H9 (cell line): Measurements from ENCODE around the gene PXDN. TPM values are rescaled to one million over a fixed set of nuclear protein-coding genes. Genes with fewer than 3 reads are reported as not detected.

Experiments
- DNase-seq: peaks from one replicate; pipeline ENCODE4 v3.0.0-alpha.2; 2017
- H2AFZ ChIP-seq: one replicate; pipeline ENCODE4 v1.6.1; 2013; ENCODE audit warnings: mild to moderate bottlenecking, low read length, control low read depth, moderate library complexity
- H2AK5ac ChIP-seq: 2 replicates; pipeline ENCODE4 v1.6.1; 2013; ENCODE audit warnings: low read length, control low read depth, mixed read lengths; ENCODE audit not compliant: insufficient read length
- H2BK120ac ChIP-seq: one replicate; pipeline ENCODE4 v1.6.1; 2013; ENCODE audit warnings: low read depth, mild to moderate bottlenecking, low read length, control low read depth, inconsistent platforms; ENCODE audit not compliant: poor library complexity, severe bottlenecking
- H2BK12ac ChIP-seq: 2 replicates; pipeline ENCODE4 v1.6.1; 2013; ENCODE audit warnings: low read length, control low read depth, mixed read lengths, low read depth; ENCODE audit not compliant: insufficient read length
- H2BK15ac ChIP-seq: 2 replicates; pipeline ENCODE4 v1.6.1; 2013; ENCODE audit warnings: low read depth, low read length, control low read depth
- H2BK20ac ChIP-seq: one replicate; pipeline ENCODE4 v1.6.1; 2013; ENCODE audit warnings: low read depth, mild to moderate bottlenecking, low read length, control low read depth, inconsistent platforms; ENCODE audit not compliant: poor library complexity, severe bottlenecking
- H2BK5ac ChIP-seq: 2 replicates; pipeline ENCODE4 v1.6.1; 2013; ENCODE audit warnings: low read length, control low read depth, mixed read lengths; ENCODE audit not compliant: insufficient read length
- H3K14ac ChIP-seq: 2 replicates; pipeline ENCODE4 v1.6.1; 2013; ENCODE audit warnings: low read length, control low read depth; ENCODE audit not compliant: insufficient read depth
- H3K18ac ChIP-seq: 2 replicates; pipeline ENCODE4 v1.6.1; 2013; ENCODE audit warnings: low read depth, mild to moderate bottlenecking, mixed read lengths, low read length, control low read depth; ENCODE audit not compliant: insufficient read length
- H3K23ac ChIP-seq: 2 replicates; pipeline ENCODE4 v1.6.1; 2013; ENCODE audit warnings: low read length, control low read depth, mixed read lengths, low read depth; ENCODE audit not compliant: insufficient read length
- H3K23me2 ChIP-seq: 2 replicates; pipeline ENCODE4 v1.6.1; 2013; ENCODE audit warnings: low read depth, mild to moderate bottlenecking, mixed read lengths, low read length, control low read depth; ENCODE audit not compliant: insufficient read length, poor library complexity, severe bottlenecking
- H3K27ac ChIP-seq: 2 replicates; pipeline ENCODE4 v1.5.1; 2013; ENCODE audit warnings: low read length, control low read depth, mixed read lengths, low read depth; ENCODE audit not compliant: insufficient read length
- H3K27me3 ChIP-seq: 2 replicates; pipeline ENCODE4 v1.6.1; 2013; ENCODE audit warnings: low read length, control low read depth, inconsistent platforms; ENCODE audit not compliant: insufficient read depth
- H3K4ac ChIP-seq: 2 replicates; pipeline ENCODE4 v1.6.1; 2013; ENCODE audit warnings: low read depth, mild to moderate bottlenecking, control low read depth, inconsistent platforms, low read length, moderate library complexity
- H3K4me1 ChIP-seq: 2 replicates; pipeline ENCODE4 v1.6.1; 2013; ENCODE audit warnings: low read length, control low read depth, inconsistent platforms; ENCODE audit not compliant: insufficient read depth
- H3K4me2 ChIP-seq: 2 replicates; pipeline ENCODE4 v1.6.1; 2013; ENCODE audit warnings: low read length, control low read depth, mixed read lengths; ENCODE audit not compliant: insufficient read length, insufficient read depth
- H3K56ac ChIP-seq: 2 replicates; pipeline ENCODE4 v1.6.1; 2013; ENCODE audit warnings: low read depth, mild to moderate bottlenecking, mixed read lengths, low read length, control low read depth; ENCODE audit not compliant: insufficient read length
- H3K79me1 ChIP-seq: 2 replicates; pipeline ENCODE4 v1.6.1; 2013; ENCODE audit warnings: low read depth, mild to moderate bottlenecking, moderate library complexity, low read length, control low read depth, inconsistent platforms; ENCODE audit not compliant: insufficient read depth, poor library complexity, severe bottlenecking
- H3K79me2 ChIP-seq: 2 replicates; pipeline ENCODE4 v1.6.1; 2013; ENCODE audit warnings: low read length, control low read depth, inconsistent platforms; ENCODE audit not compliant: insufficient read depth
- H3K9ac ChIP-seq: 2 replicates; pipeline ENCODE4 v1.6.1; 2013; ENCODE audit warnings: low read length, control low read depth, mixed read lengths; ENCODE audit not compliant: insufficient read length; ENCODE audit errors: extremely low read depth
- H3K9me3 ChIP-seq: one replicate; pipeline ENCODE4 v1.6.1; 2013; ENCODE audit warnings: low read depth, low read length, inconsistent platforms; ENCODE audit not compliant: control insufficient read depth
- H3T11ph ChIP-seq: one replicate; pipeline ENCODE4 v1.6.1; 2013; ENCODE audit warnings: mild to moderate bottlenecking, low read length, control low read depth, inconsistent platforms
- H4K20me1 ChIP-seq: one replicate; pipeline ENCODE4 v1.6.1; 2013; ENCODE audit not compliant: control insufficient read depth, insufficient read length, insufficient read depth
- H4K5ac ChIP-seq: 2 replicates; pipeline ENCODE4 v1.6.1; 2013; ENCODE audit warnings: low read depth, mild to moderate bottlenecking, mixed read lengths, low read length, control low read depth; ENCODE audit not compliant: insufficient read length
- H4K8ac ChIP-seq: replicated peaks from 2 replicates; pipeline ENCODE4 v1.6.1; 2013; ENCODE audit warnings: low read length, control low read depth, mixed read lengths, low read depth; ENCODE audit not compliant: insufficient read length
- H4K91ac ChIP-seq: 2 replicates; pipeline ENCODE4 v1.6.1; 2013; ENCODE audit warnings: low read depth, mild to moderate bottlenecking, moderate library complexity, mixed read lengths, low read length, control low read depth; ENCODE audit not compliant: insufficient read length
- H3K27ac Mint-ChIP-seq, 3 experiments: 2 replicates in 2 of 3; 3 replicates in 1 of 3; pipeline ENCODE4 v1.8.0; 2020 to 2021; ENCODE audit warnings: mixed read lengths in 3 of 3, mild to moderate bottlenecking in 1 of 3, moderate library complexity in 1 of 3
- H3K27me3 Mint-ChIP-seq: 2 replicates; pipeline ENCODE4 v1.8.0; 2021; ENCODE audit warnings: low read depth, mild to moderate bottlenecking, moderate library complexity, mixed read lengths
- H3K36me3 Mint-ChIP-seq, 3 experiments: 2 replicates in 2 of 3; 3 replicates in 1 of 3; pipeline ENCODE4 v1.8.0; 2020 to 2021; ENCODE audit warnings: low read depth in 3 of 3, mixed read lengths in 3 of 3; ENCODE audit not compliant: insufficient read depth in 1 of 3
- H3K4me1 Mint-ChIP-seq, 2 experiments: 2 replicates each; pipeline ENCODE4 v1.8.0; 2020; ENCODE audit warnings: mixed read lengths in 2 of 2
- H3K4me3 Mint-ChIP-seq, 2 experiments: 2 replicates in 1 of 2; 3 replicates in 1 of 2; pipeline ENCODE4 v1.8.0; 2020 to 2021; ENCODE audit warnings: mild to moderate bottlenecking in 2 of 2, mixed read lengths in 2 of 2, moderate library complexity in 1 of 2
- H3K9me3 Mint-ChIP-seq, 2 experiments: 2 replicates in 1 of 2; 3 replicates in 1 of 2; pipeline ENCODE4 v1.8.0; 2020; ENCODE audit warnings: mild to moderate bottlenecking in 2 of 2, mixed read lengths in 2 of 2, moderate library complexity in 1 of 2
- WGBS: extraction: QIAGEN DNeasy Blood & Tissue Kit; methylation state at CpG from one replicate; pipeline ENCODE4 v1.1.7; 2013; ENCODE audit warnings: missing lambda C conversion rate, low lambda C conversion rate, mixed read lengths; ENCODE audit not compliant: insufficient read length; ENCODE audit errors: extremely low coverage; 5-methylcytosine and 5-hydroxymethylcytosine counted together
- total RNA-seq: library from RNA; stranded (reverse); gene quantifications from 2 replicates; pipeline ENCODE4 v1.2.1, GENCODE V29; 2021
- TF ChIP-seq, protein P1 (sequence below): fragments of 200-600 bp; sonication (generic); conservative IDR thresholded peaks from 3 replicates; pipeline ENCODE4 v1.8.0; 2021; ENCODE audit warnings: antibody characterized with exemption, mild to moderate bottlenecking

Gene PXDN
- total RNA-seq, 1 experiment from 2014 or later = 146 TPM

DNA sequence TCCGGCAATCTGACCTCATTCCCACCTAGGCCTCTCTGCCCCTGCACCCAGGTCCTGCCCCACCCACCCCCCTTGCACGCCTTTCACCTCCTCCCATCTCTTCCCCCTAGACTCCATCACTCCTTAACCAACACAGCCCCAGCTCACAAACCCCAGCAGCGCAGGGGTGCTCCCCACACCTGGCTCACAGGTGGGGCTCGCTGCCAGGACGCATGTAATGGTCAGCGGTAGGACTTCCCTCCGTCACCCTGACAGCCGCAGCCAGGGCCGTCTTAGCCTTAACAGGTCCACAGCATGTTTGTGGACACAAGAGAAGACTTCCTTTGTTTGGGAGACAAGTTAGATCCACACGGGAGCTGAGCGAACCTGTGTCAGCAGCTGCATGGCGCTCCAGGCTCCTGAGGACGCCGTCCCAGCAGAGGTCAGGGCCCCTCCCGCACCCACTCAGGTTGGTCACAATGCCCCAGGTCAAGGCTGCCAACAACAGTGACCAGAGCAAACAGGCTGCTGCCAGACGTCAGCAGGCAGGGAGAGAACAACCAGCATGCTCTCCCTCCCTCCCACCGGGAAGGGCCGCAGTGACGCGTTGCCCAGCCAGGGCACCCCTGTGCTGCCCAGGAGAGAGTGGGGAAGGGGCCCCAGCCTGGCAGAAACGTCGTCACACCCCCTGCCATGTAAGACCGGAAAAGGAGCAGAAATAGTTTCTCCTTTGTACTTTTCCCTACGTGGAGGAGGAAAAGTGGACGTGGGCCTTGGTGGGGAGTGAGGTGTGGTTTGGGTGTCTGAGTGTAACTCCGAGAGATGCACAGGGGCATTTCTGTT, 68.0 kb downstream of the PXDN start:
- Histone ChIP-seq H3K27me3 (no peaks in the 10 kb centered on the region), H3K23me2 (no peaks in the 10 kb centered on the region), H3K14ac (no peak overlapping the region), H3K23ac (no peak overlapping the region), H3K18ac (no peak overlapping the region), H2BK12ac (no peak overlapping the region), H2BK15ac (no peak overlapping the region), H4K91ac (no peak overlapping the region), H3K9me3 (no peaks in the 10 kb centered on the region), H3K79me2 (0 out of 2 replicates have a peak, but pooled peaks cover 1% of the 10 kb centered on the region), H3K9ac (no peak overlapping the region), H3K4me1 (no peaks in the 10 kb centered on the region), H3K56ac (no peak overlapping the region), H2BK120ac (no peak overlapping the region), H3K4ac (no peak overlapping the region), H2BK20ac (no peak overlapping the region), H3T11ph (no peak overlapping the region), H4K8ac (no peak overlapping the region), H2AK5ac (no peak overlapping the region), H3K4me2 (no peak overlapping the region), H2BK5ac (no peak overlapping the region), H2AFZ (no peak overlapping the region), H4K20me1 (no peaks in the 10 kb centered on the region), H3K27ac (no peak overlapping the region), H4K5ac (no peak overlapping the region), H3K79me1 (no peaks in the 10 kb centered on the region)
- Mint-ChIP-seq H3K4me3 (no peak overlapping the region), H3K4me1 (no peaks in the 10 kb centered on the region), H3K27me3 (no peaks in the 10 kb centered on the region), H3K27ac (no peak overlapping the region), H3K36me3 (peaks cover 20 to 67% (median 26%) of the 10 kb centered on the region in 3 experiments; a peak in 6 of 7 replicates), H3K9me3 (no peaks in the 10 kb centered on the region)
- no peak for DNase-seq
- WGBS = no CpG with 5 or more reads among the region's 26 CpGs
- TF ChIP-seq, protein P1, sequence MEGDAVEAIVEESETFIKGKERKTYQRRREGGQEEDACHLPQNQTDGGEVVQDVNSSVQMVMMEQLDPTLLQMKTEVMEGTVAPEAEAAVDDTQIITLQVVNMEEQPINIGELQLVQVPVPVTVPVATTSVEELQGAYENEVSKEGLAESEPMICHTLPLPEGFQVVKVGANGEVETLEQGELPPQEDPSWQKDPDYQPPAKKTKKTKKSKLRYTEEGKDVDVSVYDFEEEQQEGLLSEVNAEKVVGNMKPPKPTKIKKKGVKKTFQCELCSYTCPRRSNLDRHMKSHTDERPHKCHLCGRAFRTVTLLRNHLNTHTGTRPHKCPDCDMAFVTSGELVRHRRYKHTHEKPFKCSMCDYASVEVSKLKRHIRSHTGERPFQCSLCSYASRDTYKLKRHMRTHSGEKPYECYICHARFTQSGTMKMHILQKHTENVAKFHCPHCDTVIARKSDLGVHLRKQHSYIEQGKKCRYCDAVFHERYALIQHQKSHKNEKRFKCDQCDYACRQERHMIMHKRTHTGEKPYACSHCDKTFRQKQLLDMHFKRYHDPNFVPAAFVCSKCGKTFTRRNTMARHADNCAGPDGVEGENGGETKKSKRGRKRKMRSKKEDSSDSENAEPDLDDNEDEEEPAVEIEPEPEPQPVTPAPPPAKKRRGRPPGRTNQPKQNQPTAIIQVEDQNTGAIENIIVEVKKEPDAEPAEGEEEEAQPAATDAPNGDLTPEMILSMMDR = no peak
